HepG2 (cell line): ENCODE data around the gene CDKN2C. TPM values are rescaled to one million over a fixed set of nuclear protein-coding genes. Genes with fewer than 3 reads are reported as not detected.

Source experiments
- DMAP1 ChIP-seq: IDR thresholded peaks from 2 replicates; pipeline ENCODE4 v1.6.1; 2016
- HOXA3 ChIP-seq: sonication (generic); formaldehyde crosslinking; IDR thresholded peaks from 2 replicates; pipeline ENCODE4 v1.5.0; 2020; ENCODE audit warnings: missing genetic modification reagents
- IRX3 ChIP-seq: sonication (generic); formaldehyde crosslinking; IDR thresholded peaks from 2 replicates; pipeline ENCODE4 v1.8.1; 2023; ENCODE audit warnings: mild to moderate bottlenecking, low read depth, missing genetic modification reagents, borderline replicate concordance
- JARID2 ChIP-seq: sonication (generic); formaldehyde crosslinking; IDR thresholded peaks from 2 replicates; pipeline ENCODE4 v1.8.1; 2023; ENCODE audit warnings: missing genetic modification reagents, inconsistent platforms; ENCODE audit not compliant: insufficient replicate concordance
- JUND ChIP-seq: sonication (generic); formaldehyde crosslinking; IDR thresholded peaks from 2 replicates; pipeline ENCODE4 v1.8.0; 2022; ENCODE audit warnings: mild to moderate bottlenecking, missing genetic modification reagents
- KDM6A ChIP-seq: IDR thresholded peaks from 2 replicates; pipeline ENCODE4 v1.6.1; 2016; ENCODE audit warnings: low read depth
- KLF16 ChIP-seq, 2 experiments: sonication (generic) in 1 of 2; formaldehyde crosslinking in 1 of 2; IDR thresholded peaks; 2 replicates each; pipeline versions ENCODE4 v1.6.1 to v1.8.0; 2016 to 2023; ENCODE audit warnings: missing genetic modification reagents in 2 of 2, missing compliant biosample characterization in 1 of 2
- MAZ ChIP-seq, 2 experiments: sonication (generic) in 1 of 2; formaldehyde crosslinking in 1 of 2; IDR thresholded peaks; 2 replicates each; pipeline versions ENCODE4 v1.5.0 to v1.6.1; 2012 to 2020; ENCODE audit warnings: low read depth in 2 of 2, mild to moderate bottlenecking in 2 of 2, borderline replicate concordance in 1 of 2, improper control_type of control experiment in 1 of 2, low read length in 1 of 2, missing genetic modification reagents in 1 of 2, moderate library complexity in 1 of 2
- MED1 ChIP-seq: sonication (generic); formaldehyde crosslinking; IDR thresholded peaks from 2 replicates; pipeline ENCODE4 v1.4.0; 2020; ENCODE audit warnings: missing genetic modification reagents
- MYNN ChIP-seq: sonication (generic); formaldehyde crosslinking; IDR thresholded peaks from 2 replicates; pipeline ENCODE4 v1.4.0; 2020; ENCODE audit warnings: mild to moderate bottlenecking, low read depth, missing genetic modification reagents
- NFE2L1 ChIP-seq: sonication (generic); formaldehyde crosslinking; IDR thresholded peaks from 2 replicates; pipeline ENCODE4 v1.4.0; 2020; ENCODE audit warnings: missing genetic modification reagents, mild to moderate bottlenecking, borderline replicate concordance
- SOX6 ChIP-seq, 2 experiments: fragments of 450-650 bp in 1 of 2; sonication (generic) in 1 of 2; formaldehyde crosslinking in 1 of 2; IDR thresholded peaks; 2 replicates each; pipeline versions ENCODE4 v1.4.0 to v1.6.1; 2017 to 2020; ENCODE audit warnings: antibody characterized with exemption in 1 of 2, mild to moderate bottlenecking in 1 of 2, missing genetic modification reagents in 1 of 2
- SUZ12 ChIP-seq: fragments of 150-350 bp; IDR thresholded peaks from 2 replicates; pipeline ENCODE4 v1.6.1; 2014; ENCODE audit warnings: low read depth, low read length
- TFE3 ChIP-seq: IDR thresholded peaks from 2 replicates; pipeline ENCODE4 v1.6.1; 2016
- ZNF136 ChIP-seq: sonication (generic); formaldehyde crosslinking; IDR thresholded peaks from 2 replicates; pipeline ENCODE4 v1.8.1; 2022; ENCODE audit warnings: low read depth, mild to moderate bottlenecking, moderate library complexity, missing genetic modification reagents
- ZNF251 ChIP-seq: sonication (generic); formaldehyde crosslinking; IDR thresholded peaks from 2 replicates; pipeline ENCODE4 v1.9.0; 2021; ENCODE audit warnings: mild to moderate bottlenecking, missing genetic modification reagents
- ZNF367 ChIP-seq: sonication (generic); formaldehyde crosslinking; IDR thresholded peaks from 2 replicates; pipeline ENCODE4 v1.4.0; 2020; ENCODE audit warnings: missing genetic modification reagents, borderline replicate concordance
- ZNF432 ChIP-seq: sonication (generic); formaldehyde crosslinking; IDR thresholded peaks from 2 replicates; pipeline ENCODE4 v1.5.0; 2020; ENCODE audit warnings: missing genetic modification reagents, mild to moderate bottlenecking, borderline replicate concordance
- ZNF501 ChIP-seq: sonication (generic); formaldehyde crosslinking; IDR thresholded peaks from 2 replicates; pipeline ENCODE4 v1.5.1; 2020; ENCODE audit warnings: mild to moderate bottlenecking, moderate library complexity, missing genetic modification reagents
- ZNF572 ChIP-seq: sonication (generic); formaldehyde crosslinking; IDR thresholded peaks from 2 replicates; pipeline ENCODE4 v1.5.1; 2020; ENCODE audit warnings: mild to moderate bottlenecking, missing genetic modification reagents
- ZNF589 ChIP-seq: sonication (generic); formaldehyde crosslinking; conservative IDR thresholded peaks from 2 replicates; pipeline ENCODE4 v1.8.0; 2022; ENCODE audit warnings: mild to moderate bottlenecking, moderate library complexity, missing genetic modification reagents
- ZNF619 ChIP-seq: sonication (generic); formaldehyde crosslinking; IDR thresholded peaks from 2 replicates; pipeline ENCODE4 v1.4.0; 2020; ENCODE audit warnings: mild to moderate bottlenecking, missing genetic modification reagents
- ZNF644 ChIP-seq: IDR thresholded peaks from 2 replicates; pipeline ENCODE4 v1.6.1; 2016; ENCODE audit warnings: low read depth
- ZNF7 ChIP-seq: IDR thresholded peaks from 2 replicates; pipeline ENCODE4 v1.6.1; 2016; ENCODE audit warnings: missing biosample characterization, missing genetic modification reagents
- polyA plus RNA-seq, 8 experiments: library from polyadenylated mRNA; depleted of rRNA in 3 of 8; stranded (reverse) in 7 of 8; unstranded in 1 of 8; fragments of >200 nt; fragmentation: Illumina TruSeq in 4 of 8; extraction: Trizol in 4 of 8; gene quantifications; 2 replicates each; pipeline versions ENCODE4 v1.2.1 to v1.2.3, GENCODE V29; 2011 to 2016; ENCODE audit warnings: low read depth in 4 of 8, missing spikeins in 1 of 8, mixed read lengths in 1 of 8; ENCODE audit not compliant: insufficient read depth in 1 of 8
- total RNA-seq, 5 experiments: library from RNA; depleted of rRNA; stranded (reverse); fragments of >200 nt; fragmentation: Illumina TruSeq; extraction: Trizol; gene quantifications; 2 replicates each; pipeline ENCODE4 v1.2.3, GENCODE V29; 2016; ENCODE audit warnings: low read depth in 1 of 5
- TF ChIP-seq, protein P1 (sequence below): sonication (generic); formaldehyde crosslinking; IDR thresholded peaks from 2 replicates; pipeline ENCODE4 v1.5.1; 2020; ENCODE audit warnings: missing genetic modification reagents, mild to moderate bottlenecking, borderline replicate concordance
- TF ChIP-seq, protein P2 (sequence below): sonication (generic); formaldehyde crosslinking; IDR thresholded peaks from 2 replicates; pipeline ENCODE4 v1.4.0; 2020; ENCODE audit warnings: mild to moderate bottlenecking, missing genetic modification reagents

Gene CDKN2C
- total and polyA plus RNA-seq, 2 of the 13 experiments (the other 11 are each of a cell fraction or from before 2014, with no cell fraction given): 7.8 to 13.7 TPM

DNA sequence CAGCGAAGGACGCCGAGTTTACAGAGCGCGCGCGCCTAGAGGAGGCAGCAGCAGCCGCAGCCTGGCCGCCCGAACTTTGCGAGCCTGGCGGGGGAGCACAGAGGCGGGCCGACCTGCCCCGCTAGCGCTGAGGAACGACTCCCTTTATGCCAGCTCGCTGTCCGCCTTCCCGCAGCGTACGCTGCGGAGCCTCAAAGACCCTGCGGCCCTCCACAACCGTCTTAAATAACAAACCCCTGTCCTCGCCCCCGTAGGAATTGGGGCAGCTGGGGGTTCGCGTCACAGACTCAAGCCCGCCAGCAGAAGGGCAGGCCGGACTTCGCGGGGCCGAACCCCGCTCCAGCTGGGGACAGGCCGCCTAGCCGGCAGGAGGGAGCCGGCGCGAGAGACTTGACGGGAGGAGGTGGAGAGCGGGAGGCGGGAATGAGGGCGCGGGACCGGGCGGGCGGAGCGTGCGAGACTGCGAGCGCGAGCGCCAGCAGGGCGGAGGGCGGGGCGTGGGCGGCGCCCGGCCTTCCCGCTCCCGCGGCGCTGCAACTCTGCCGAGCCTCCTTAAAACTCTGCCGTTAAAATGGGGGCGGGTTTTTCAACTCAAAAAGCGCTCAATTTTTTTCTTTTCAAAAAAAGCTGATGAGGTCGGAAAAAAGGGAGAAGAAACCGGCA lies 1.8 kb upstream of the CDKN2C start (continued):
- no peak for TF ChIP-seq ZNF644 (CRISPR knock-in tag)
- TF ChIP-seq IRX3: no peak
- TF ChIP-seq ZNF136 (CRISPR knock-in tag): no peak
- peak; percentile 62; the same call in 1 of the 2 replicates for TF ChIP-seq MAZ (IDR thresholded peaks at IDR 0.05; ENCODE audit: borderline replicate concordance, low read depth, low read length)
- peak; percentile 73 for TF ChIP-seq MAZ (CRISPR knock-in tag; IDR thresholded peaks at IDR 0.05; ENCODE audit: low read depth)
- no peak for TF ChIP-seq ZNF367
- TF ChIP-seq ZNF251 (CRISPR knock-in tag): no peak
- TF ChIP-seq HOXA3 (CRISPR knock-in tag): peak; percentile 42
- no peak for TF ChIP-seq NFE2L1 (CRISPR knock-in tag)
- 0 out of 2 replicates have a peak, but pooled peaks have one; percentile 57 for TF ChIP-seq ZNF572 (CRISPR knock-in tag)
- TF ChIP-seq, protein P1, sequence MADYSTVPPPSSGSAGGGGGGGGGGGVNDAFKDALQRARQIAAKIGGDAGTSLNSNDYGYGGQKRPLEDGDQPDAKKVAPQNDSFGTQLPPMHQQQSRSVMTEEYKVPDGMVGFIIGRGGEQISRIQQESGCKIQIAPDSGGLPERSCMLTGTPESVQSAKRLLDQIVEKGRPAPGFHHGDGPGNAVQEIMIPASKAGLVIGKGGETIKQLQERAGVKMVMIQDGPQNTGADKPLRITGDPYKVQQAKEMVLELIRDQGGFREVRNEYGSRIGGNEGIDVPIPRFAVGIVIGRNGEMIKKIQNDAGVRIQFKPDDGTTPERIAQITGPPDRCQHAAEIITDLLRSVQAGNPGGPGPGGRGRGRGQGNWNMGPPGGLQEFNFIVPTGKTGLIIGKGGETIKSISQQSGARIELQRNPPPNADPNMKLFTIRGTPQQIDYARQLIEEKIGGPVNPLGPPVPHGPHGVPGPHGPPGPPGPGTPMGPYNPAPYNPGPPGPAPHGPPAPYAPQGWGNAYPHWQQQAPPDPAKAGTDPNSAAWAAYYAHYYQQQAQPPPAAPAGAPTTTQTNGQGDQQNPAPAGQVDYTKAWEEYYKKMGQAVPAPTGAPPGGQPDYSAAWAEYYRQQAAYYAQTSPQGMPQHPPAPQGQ (CRISPR knock-in tag): no peak
- no peak for TF ChIP-seq MYNN (CRISPR knock-in tag)
- TF ChIP-seq ZNF7 (CRISPR knock-in tag): no peak
- 0 out of 2 replicates have a peak, but pooled peaks have one; percentile 70 for TF ChIP-seq ZNF589 (CRISPR knock-in tag)
- TF ChIP-seq TFE3 (CRISPR knock-in tag): no peak
- peak; percentile 87 for TF ChIP-seq ZNF619
- TF ChIP-seq, protein P2, sequence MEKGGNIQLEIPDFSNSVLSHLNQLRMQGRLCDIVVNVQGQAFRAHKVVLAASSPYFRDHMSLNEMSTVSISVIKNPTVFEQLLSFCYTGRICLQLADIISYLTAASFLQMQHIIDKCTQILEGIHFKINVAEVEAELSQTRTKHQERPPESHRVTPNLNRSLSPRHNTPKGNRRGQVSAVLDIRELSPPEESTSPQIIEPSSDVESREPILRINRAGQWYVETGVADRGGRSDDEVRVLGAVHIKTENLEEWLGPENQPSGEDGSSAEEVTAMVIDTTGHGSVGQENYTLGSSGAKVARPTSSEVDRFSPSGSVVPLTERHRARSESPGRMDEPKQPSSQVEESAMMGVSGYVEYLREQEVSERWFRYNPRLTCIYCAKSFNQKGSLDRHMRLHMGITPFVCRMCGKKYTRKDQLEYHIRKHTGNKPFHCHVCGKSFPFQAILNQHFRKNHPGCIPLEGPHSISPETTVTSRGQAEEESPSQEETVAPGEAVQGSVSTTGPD: no peak
- no peak for TF ChIP-seq SOX6 (IDR thresholded peaks at IDR 0.05)
- TF ChIP-seq SOX6 (CRISPR knock-in tag; IDR thresholded peaks at IDR 0.05): peak; percentile 58
- TF ChIP-seq JUND: no peak
- peak; percentile 75; the same call in 1 of the 2 replicates for TF ChIP-seq ZNF501 (CRISPR knock-in tag)
- no peak; a peak in 1 of 4 replicates for TF ChIP-seq KLF16 (CRISPR knock-in tag; IDR thresholded peaks at IDR 0.05)
- peak; percentile 27; the same call in 1 of the 2 replicates for TF ChIP-seq MED1 (CRISPR knock-in tag)
- no peak for TF ChIP-seq SUZ12
- no peak for TF ChIP-seq KDM6A
- no peak for TF ChIP-seq JARID2 (CRISPR knock-in tag)
- peak; percentile 74; the same call in 1 of the 2 replicates for TF ChIP-seq DMAP1 (CRISPR knock-in tag)
- no peak for TF ChIP-seq ZNF432 (CRISPR knock-in tag)
